Hematopoietic multipotent progenitor cell (in vitro differentiated cells): ENCODE data around the gene INMT. TPM values are rescaled to one million over a fixed set of nuclear protein-coding genes. Genes with fewer than 3 reads are reported as not detected.

ENCODE experiments used
- DNase-seq, 3 donors: peaks; one replicate each; pipeline ENCODE4 v3.0.0-alpha.2; 2011 to 2015; ENCODE audit warnings: low read depth in 2 of 3, low spot score in 2 of 3
- total RNA-seq: library from RNA; depleted of rRNA; stranded (reverse); fragments of >200 nt; gene quantifications from one replicate; pipeline ENCODE4 v1.2.3, GENCODE V29; 2012

Gene INMT
- total RNA-seq, 1 donor, result 0.54 TPM

DNA sequence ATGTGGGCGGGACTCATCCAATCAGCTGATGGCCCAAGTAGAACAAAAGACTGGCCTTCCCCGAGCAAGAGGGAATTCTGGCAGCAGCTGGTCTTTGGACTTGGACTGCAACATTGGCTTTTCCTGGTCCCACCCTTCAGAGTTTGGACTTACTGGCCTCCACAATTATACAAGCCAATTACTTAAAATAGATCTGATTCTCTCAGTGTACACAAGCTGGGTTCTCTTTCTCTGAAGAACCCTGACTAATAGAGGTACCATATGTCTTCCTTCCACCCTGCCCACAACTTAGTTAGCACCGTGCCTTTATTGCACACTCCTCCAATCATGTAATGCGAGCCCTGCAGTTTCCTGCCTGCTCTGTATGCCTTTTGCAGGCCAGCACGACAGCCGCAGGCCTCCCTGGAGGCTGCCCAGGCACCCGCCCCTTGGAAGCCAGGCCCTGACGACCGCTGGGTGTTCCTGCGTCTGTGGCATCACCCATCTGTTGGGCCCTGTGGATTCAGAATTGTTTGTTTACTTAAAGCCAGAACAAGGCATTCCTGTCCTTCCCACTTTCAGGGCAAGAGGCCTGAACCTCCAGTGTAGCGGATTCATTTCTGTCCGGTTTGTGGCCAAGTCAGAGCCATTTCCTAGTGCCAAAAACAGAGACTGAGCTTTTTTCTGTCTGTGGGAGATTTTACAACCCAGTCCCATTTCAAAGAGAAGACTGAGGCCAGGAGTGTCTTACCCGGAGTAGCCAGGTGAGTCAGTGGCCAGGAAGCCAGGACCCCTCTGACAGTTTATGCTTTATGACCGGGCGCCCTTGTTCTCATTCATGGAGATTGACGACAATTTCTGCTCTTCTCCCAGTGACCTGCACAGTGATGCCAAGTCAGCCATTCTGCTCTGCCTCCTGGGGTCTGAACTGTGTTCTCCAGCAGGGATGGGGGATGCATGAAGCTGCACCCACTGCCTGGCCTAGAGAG, 968 bp upstream of the INMT start:
- DNase-seq, result no peak

GRCh38 chr7:30752484-30752883, 549 bp downstream of the INMT start:
- DNase-seq, result no peak

- no peak for DNase-seq
Measured at GRCh38 chr7:30752979-30753378, 1.0 kb downstream of the INMT start.

GRCh38 chr7:30754315-30754877, 2.5 kb downstream of the INMT start:
- DNase-seq, result no peak

- DNase-seq, result no peak
Measured at GRCh38 chr7:30755384-30756154, 3.6 kb downstream of the INMT start.

DNA sequence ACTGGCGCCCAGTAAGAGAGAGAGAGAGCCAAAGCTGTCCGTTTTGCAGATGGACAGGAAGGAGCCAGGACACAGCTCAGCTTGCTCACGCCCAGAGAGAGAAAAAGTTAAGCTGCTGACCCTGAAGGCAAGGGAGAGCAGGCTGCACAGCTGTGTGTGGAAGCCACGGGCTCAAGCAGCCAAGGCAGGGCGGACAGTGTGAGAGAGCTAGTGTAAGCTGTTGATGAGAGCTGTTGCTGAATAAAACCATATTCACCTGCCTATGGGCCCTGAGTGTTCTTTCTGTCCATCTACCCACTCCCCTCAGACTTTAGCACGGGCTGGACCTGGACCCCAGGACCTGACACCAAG, 5.4 kb downstream of the INMT start:
- DNase-seq, result no peak

DNA sequence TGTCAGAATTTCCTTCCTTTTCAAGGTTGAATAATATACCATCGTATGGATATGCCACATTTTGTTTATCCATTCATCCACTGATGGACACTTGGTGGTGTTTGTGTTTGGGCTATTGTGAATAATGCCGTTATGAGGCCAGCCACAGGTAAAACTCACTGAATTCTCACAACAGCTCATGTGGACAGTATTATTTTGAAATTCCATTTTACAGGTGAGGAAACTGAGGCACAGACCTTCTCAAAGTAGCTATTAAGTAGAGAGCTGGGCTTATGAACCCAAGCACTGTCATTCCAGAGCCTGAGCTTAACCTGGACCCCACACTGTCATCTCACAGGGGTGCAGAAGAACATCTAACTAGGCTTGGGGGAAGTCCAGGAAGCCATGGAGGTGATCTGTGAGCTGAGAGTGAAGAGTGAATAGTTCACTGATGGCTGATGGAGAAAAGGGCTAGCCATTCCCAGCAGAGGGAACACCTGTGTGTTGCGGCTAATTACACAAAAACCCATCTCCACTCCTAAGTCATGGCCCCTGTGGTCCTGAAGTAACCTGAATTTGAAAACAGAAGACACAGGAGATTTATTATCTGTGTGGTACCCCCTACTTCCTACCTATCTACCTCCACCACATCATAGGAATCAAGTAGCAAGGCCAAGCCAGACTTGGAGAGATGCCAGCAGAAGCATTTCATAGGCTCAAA, 8.7 kb downstream of the INMT start:
- DNase-seq, result no peak

DNA sequence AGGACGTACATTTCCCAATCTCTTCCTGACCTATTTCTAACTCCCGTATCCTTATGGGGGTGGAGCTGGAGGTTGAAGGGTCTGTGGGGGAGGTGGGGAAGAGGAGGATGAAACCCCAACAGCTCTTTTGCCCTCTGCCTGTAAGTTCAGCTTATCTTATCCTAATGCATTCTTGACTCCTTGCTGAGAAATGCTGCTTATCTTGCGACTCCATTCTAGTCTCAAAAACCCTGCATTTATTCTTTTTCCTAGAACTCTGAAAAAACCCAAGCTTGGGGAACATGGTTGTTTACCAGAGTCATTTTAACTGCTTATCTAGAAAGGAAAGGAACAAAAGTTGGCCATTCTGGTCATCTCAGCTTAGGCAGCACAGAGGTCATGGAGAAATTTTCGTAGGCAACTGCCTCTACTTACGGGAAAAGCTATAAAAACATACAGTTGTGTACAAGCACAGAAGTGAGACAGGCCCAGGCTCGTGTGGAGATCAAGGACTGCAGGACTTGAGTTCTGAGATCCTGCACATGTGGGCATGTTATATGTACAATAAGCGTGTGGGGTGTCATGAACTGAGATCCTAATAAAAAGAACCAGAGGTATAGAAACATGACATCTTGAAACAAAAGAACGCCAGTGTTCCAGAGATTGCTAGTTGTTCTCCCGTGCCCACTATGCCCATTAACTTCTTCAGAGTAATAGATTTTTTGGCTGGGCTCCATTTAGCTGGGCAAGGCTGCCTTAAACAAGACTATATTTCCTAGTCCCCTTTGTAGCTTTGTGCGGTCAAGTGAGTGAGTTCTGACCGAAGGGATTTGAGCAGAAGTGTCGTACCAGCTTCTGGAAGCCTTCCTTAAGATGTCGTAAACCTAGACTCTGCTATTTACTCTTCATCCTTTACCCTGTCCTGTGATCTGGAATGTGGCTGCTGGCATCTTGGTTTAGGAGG, 9.6 kb downstream of the INMT start:
- no peak for DNase-seq

- DNase-seq, result no peak
Measured at GRCh38 chr7:30764030-30764975, 12.4 kb downstream of the INMT start.

DNA sequence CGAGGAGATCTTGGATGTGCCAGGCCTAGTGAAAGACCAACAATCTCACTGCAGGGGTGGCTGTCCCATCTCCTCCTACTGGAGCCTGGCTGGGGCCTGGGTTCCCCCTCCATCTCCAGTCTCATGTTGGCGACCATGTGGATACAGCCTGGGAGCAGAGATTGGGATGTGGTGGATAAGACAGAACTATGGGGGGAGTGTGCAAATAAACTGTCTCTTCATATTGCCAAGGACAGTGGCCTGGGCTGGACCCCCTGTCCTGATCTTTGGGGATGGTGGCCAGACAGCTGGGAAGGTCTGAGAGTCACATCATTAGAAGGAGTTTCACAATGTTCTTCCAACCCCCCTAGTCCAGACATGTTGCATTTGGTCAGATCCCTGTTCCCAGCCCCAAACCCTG, 13.5 kb downstream of the INMT start:
- DNase-seq, result no peak

GRCh38 chr7:30770845-30771173, 18.9 kb downstream of the INMT start:
- no peak for DNase-seq

- peak; percentile 41 to 78 (median 64) for DNase-seq
Measured at GRCh38 chr7:30771174-30771879, 19.4 kb downstream of the INMT start, which contains the start of gene MINDY4. Gene MINDY4 (plus strand): TSS chr7:30771417. CDS start chr7:30771494, 77 bp downstream.

DNA sequence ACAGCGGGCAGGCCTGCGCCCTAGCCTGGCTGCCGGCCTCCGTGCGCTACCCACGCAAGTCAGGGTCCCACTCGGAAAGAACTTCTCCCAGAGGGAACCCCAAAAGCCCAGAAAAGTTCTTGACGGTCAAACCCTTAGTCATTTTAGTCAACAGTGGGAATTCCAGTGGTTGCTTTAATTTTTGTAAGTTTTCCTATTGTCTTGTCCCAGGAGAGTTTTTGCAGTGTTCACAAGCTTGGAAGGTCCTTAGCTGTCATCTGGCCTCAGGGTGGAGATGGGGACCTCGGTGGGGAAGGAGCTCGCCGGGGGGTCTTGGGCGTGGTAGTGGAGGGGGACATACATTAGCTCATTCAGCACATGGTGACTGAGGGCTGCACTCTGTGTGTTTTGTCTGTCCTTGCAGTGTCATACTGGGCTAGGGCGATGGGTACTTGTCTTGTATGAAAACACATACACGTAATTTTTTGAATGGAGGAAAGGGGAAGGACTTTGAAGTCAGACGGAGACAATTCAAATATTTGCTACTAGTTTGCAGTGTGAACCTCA, 20.0 kb downstream of the INMT start:
- DNase-seq, result peak in 1 of 3 donors; percentile 55

DNA sequence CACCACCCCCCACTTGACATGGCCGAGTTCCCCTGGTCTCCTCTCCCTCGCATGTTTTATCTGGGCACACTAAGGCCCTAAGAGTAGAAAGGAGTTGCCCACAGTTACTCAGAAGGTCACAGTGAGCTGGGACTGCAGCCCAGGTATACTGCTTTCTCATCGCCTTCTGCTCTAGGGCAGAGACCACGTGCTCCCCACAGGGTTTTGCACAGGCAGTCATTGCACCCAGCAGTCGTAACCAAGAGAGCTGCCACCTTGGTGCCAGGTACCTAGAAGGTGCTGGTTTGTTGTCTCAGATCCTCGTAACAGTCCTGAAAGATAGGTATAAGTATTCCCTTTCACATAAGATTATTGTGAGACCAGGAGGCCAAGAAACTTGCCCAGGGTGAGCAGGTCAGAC, 21.0 kb downstream of the INMT start:
- no peak for DNase-seq

- DNase-seq, result no peak
Measured at GRCh38 chr7:30775992-30776391, 24.1 kb downstream of the INMT start.

GRCh38 chr7:30776971-30777370, 25.0 kb downstream of the INMT start:
- no peak for DNase-seq

DNA sequence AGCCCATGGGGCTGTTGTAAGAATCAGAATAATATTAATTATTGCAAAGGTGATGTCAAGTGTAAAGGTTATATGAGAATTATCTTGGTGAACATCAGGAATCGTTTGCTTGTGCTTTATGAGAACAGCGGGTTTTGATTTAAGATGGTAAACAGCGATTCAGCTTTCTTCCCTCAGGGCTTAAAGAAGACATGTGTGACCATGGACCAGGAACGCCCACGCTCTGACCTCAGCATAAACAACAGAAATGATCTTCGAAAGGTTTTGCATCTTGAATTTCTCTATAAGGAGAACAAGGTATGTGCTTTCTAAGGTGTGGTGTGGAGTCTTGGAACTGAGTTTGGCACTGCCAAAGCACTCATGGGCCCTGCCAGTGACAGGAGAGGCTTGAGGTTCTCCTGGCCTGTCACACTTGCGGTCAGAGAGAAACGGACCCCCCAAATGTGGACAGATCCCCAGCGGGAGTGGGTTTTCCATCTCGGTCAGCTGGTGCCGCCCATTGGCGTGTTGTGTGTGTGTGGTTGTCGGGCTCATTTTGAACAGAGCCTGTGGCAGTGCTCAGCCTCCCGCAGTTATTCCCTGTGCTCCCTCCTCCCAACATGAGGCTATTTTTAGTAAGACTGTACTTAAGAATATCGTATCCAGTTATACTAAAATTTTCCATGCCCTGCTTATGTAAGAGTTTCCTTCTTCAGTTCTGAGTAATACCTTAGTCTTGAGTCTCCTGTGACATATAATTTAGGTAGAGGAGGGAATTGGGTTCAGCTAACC, 26.5 kb downstream of the INMT start:
- no peak for DNase-seq
